Chondrocyte (in vitro differentiated cells): ENCODE results near the gene MEF2B. TPM values are rescaled to one million over a fixed set of nuclear protein-coding genes. Genes with fewer than 3 reads are reported as not detected.
"Not testable (repeated sequence)": the region's sequence is repeated elsewhere in the genome, so short reads cannot be mapped to it uniquely, and the experiment has no call there.

Source experiments
- DNase-seq: peaks from one replicate; pipeline ENCODE4 v3.0.0; 2021; ENCODE audit warnings: mixed read lengths, low spot score
- H3K27ac Mint-ChIP-seq: one replicate; pipeline ENCODE4 v1.8.0; 2021; ENCODE audit warnings: mild to moderate bottlenecking, moderate library complexity, mixed read lengths; ENCODE audit not compliant: unreplicated experiment
- H3K27me3 Mint-ChIP-seq: 2 replicates; pipeline ENCODE4 v1.8.0; 2021; ENCODE audit warnings: low read depth, mixed read lengths
- H3K36me3 Mint-ChIP-seq: 2 replicates; pipeline ENCODE4 v1.8.0; 2021; ENCODE audit warnings: low read depth, mixed read lengths
- H3K4me1 Mint-ChIP-seq: 2 replicates; pipeline ENCODE4 v1.8.0; 2021; ENCODE audit warnings: low read depth, mild to moderate bottlenecking, mixed read lengths
- H3K4me3 Mint-ChIP-seq: one replicate; pipeline ENCODE4 v1.8.0; 2021; ENCODE audit warnings: mild to moderate bottlenecking, moderate library complexity, mixed read lengths; ENCODE audit not compliant: unreplicated experiment
- H3K9me3 Mint-ChIP-seq: 2 replicates; pipeline ENCODE4 v1.8.0; 2021; ENCODE audit warnings: low read depth, mixed read lengths
- total RNA-seq: library from RNA; stranded (reverse); gene quantifications from 3 replicates; pipeline ENCODE4 v1.2.1, GENCODE V29; 2021
- TF ChIP-seq, protein P1 (sequence below): fragments of 200-600 bp; sonication (generic); IDR thresholded peaks from 2 replicates; pipeline ENCODE4 v1.5.0; 2021; ENCODE audit warnings: antibody characterized with exemption, mild to moderate bottlenecking, moderate library complexity

The MEF2B gene
- total RNA-seq, 1 donor from 2014 or later = 1.2 TPM

- no peak overlapping the region for H3K4me3 Mint-ChIP-seq
- TF ChIP-seq, protein P1, sequence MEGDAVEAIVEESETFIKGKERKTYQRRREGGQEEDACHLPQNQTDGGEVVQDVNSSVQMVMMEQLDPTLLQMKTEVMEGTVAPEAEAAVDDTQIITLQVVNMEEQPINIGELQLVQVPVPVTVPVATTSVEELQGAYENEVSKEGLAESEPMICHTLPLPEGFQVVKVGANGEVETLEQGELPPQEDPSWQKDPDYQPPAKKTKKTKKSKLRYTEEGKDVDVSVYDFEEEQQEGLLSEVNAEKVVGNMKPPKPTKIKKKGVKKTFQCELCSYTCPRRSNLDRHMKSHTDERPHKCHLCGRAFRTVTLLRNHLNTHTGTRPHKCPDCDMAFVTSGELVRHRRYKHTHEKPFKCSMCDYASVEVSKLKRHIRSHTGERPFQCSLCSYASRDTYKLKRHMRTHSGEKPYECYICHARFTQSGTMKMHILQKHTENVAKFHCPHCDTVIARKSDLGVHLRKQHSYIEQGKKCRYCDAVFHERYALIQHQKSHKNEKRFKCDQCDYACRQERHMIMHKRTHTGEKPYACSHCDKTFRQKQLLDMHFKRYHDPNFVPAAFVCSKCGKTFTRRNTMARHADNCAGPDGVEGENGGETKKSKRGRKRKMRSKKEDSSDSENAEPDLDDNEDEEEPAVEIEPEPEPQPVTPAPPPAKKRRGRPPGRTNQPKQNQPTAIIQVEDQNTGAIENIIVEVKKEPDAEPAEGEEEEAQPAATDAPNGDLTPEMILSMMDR = no peak
- DNase-seq = no peak
- H3K27me3 Mint-ChIP-seq = no peaks in the 10 kb centered on the region
- no peak overlapping the region for H3K27ac Mint-ChIP-seq
- no peaks in the 10 kb centered on the region for H3K9me3 Mint-ChIP-seq
- no peaks in the 10 kb centered on the region for H3K4me1 Mint-ChIP-seq
- H3K36me3 Mint-ChIP-seq = peaks cover 6% of the 10 kb centered on the region
Observed at GRCh38 chr19:19151418-19151817, 18.6 kb downstream of the MEF2B start.

DNA sequence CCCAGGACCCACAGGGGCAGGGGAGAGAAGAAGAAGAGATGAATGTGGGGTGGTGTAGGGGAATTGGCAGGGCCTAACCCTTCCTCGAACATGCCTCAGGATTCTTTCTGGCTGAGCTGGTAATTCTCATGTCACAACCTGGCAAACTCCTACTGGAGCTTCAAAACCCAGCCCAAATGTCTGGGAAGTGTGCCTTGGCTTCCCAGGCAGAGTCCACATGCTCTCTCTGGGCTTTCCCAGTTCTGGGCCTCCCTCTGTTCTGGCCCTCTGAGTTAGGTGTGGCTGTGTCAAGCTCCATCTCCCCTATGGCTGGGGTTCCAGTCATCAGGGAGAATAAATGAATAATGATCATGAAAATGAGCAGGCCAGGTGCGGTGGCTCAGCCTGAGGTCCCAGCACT lies 20.6 kb downstream of the MEF2B start:
- no peaks in the 10 kb centered on the region for H3K27me3 Mint-ChIP-seq
- H3K9me3 Mint-ChIP-seq = no peaks in the 10 kb centered on the region
- no peak for DNase-seq
- TF ChIP-seq, protein P1 = no peak
- H3K4me1 Mint-ChIP-seq = no peaks in the 10 kb centered on the region
- no peaks in the 10 kb centered on the region for H3K36me3 Mint-ChIP-seq
- H3K4me3 Mint-ChIP-seq = no peak overlapping the region
- H3K27ac Mint-ChIP-seq = no peak overlapping the region

DNA sequence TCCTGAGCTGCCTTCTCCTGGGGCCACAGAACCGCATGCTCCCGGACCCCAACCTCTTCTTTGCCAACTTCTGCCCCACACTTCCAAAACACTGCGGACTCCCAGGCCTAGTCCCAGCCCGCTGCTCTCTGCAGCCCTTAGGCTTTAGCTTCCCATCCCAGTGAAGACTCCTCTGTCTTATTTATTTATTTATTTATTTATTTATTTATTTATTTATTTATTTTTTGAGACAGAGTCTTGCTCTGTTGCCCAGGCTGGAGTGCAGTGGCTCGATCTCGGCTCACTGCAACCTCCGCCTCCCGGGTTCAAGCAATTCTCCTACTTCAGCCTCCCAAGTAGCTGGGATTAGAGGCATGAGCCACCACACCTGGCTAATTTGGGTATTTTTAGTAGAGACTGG lies 21.6 kb downstream of the MEF2B start:
- not testable (repeated sequence) for H3K27ac Mint-ChIP-seq, H3K9me3 Mint-ChIP-seq, H3K4me3 Mint-ChIP-seq, H3K4me1 Mint-ChIP-seq, H3K36me3 Mint-ChIP-seq, H3K27me3 Mint-ChIP-seq, DNase-seq

DNA sequence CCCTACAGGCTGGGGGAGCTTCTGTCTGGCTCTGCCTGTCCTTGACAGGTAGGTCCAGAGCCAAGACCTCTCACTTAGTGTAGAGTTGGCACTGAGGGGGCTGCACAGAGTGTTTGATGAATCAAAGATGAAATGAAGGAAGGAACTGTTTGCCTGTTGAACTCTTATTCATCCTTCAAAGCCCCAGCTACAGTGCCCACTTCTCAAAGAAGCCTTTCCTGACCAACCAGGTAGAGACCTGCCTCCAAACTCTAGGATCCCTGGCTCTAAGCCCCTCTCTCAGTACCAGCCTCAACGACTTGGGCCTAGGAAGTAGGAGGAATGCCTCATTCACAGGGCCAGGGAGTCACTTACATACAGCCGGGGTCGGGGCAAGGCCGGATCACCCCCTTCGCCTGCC lies 22.7 kb downstream of the MEF2B start:
- Mint-ChIP-seq H3K27me3 (no peaks in the 10 kb centered on the region), H3K4me3 (no peak overlapping the region)

DNA sequence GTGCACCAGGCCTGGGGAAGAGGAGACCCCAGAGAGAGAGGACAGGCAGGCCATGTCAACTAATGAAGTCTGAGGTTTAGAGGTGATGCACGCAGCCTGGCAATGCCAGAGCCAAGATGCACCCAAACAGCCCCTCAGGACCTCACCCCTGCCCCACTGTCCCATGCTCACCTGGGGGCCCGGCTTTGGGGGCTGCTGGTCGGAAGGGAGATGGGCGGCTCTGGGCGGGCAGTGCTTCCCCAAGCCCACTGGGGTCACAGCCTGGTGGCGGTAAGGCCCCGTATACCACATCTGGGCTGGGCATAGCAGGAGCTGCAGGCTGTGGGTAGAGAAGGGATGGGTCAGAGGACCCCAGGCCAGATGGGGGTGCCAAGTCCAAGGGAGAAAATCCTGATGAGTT lies 23.2 kb downstream of the MEF2B start:
- H3K36me3 Mint-ChIP-seq = no peaks in the 10 kb centered on the region
- TF ChIP-seq, protein P1 = no peak
- H3K9me3 Mint-ChIP-seq = no peaks in the 10 kb centered on the region
- H3K27ac Mint-ChIP-seq = no peak overlapping the region
- H3K27me3 Mint-ChIP-seq = no peaks in the 10 kb centered on the region
- no peak overlapping the region for H3K4me3 Mint-ChIP-seq
- H3K4me1 Mint-ChIP-seq = no peaks in the 10 kb centered on the region
- no peak for DNase-seq

More for the DNA sequence above, 22.7 kb downstream of the MEF2B start:
- DNase-seq = no peak
- no peaks in the 10 kb centered on the region for H3K36me3 Mint-ChIP-seq
- no peaks in the 10 kb centered on the region for H3K4me1 Mint-ChIP-seq
- H3K27ac Mint-ChIP-seq = no peak overlapping the region
- no peaks in the 10 kb centered on the region for H3K9me3 Mint-ChIP-seq
- TF ChIP-seq, protein P1 = no peak

- H3K9me3 Mint-ChIP-seq = no peaks in the 10 kb centered on the region
- H3K4me1 Mint-ChIP-seq = no peaks in the 10 kb centered on the region
- no peaks in the 10 kb centered on the region for H3K36me3 Mint-ChIP-seq
- no peaks in the 10 kb centered on the region for H3K27me3 Mint-ChIP-seq
- TF ChIP-seq, protein P1 = peak; percentile 88
- DNase-seq = no peak
- no peak overlapping the region for H3K4me3 Mint-ChIP-seq
- H3K27ac Mint-ChIP-seq = no peak overlapping the region
Observed at GRCh38 chr19:19145684-19146608, 24.1 kb downstream of the MEF2B start.
